GM23248 (cell line): ENCODE results near the gene IFIH1.

ENCODE experiments used
- EZH2 ChIP-seq: fragments of 200-600 bp; sonication (generic); IDR thresholded peaks from 2 replicates; pipeline ENCODE4 v1.6.1; 2018; ENCODE audit warnings: antibody characterized with exemption, mild to moderate bottlenecking; ENCODE audit not compliant: insufficient read depth, poor library complexity, severe bottlenecking
- EZH2phosphoT487 ChIP-seq: fragments of 200-600 bp; sonication (generic); IDR thresholded peaks from 2 replicates; pipeline ENCODE4 v1.6.1; 2018; ENCODE audit warnings: antibody characterized with exemption, moderate library complexity, mild to moderate bottlenecking, low read depth; ENCODE audit not compliant: insufficient read depth

- TF ChIP-seq EZH2phosphoT487, result 0 out of 2 replicates have a peak, but pooled peaks have one; percentile 67
- TF ChIP-seq EZH2, result no peak
These were observed 85.3 kb downstream of the IFIH1 start for GRCh38 chr2:162233197-162233596.
